GM21390 (cell line): ENCODE measurements around the gene MTMR10.

Experiments
- ATAC-seq: cut with Tn5 transposase; IDR thresholded peaks from one replicate; pipeline ENCODE4 v1.9.1; 2021; ENCODE audit not compliant: unreplicated experiment

MTMR10 gene

DNA sequence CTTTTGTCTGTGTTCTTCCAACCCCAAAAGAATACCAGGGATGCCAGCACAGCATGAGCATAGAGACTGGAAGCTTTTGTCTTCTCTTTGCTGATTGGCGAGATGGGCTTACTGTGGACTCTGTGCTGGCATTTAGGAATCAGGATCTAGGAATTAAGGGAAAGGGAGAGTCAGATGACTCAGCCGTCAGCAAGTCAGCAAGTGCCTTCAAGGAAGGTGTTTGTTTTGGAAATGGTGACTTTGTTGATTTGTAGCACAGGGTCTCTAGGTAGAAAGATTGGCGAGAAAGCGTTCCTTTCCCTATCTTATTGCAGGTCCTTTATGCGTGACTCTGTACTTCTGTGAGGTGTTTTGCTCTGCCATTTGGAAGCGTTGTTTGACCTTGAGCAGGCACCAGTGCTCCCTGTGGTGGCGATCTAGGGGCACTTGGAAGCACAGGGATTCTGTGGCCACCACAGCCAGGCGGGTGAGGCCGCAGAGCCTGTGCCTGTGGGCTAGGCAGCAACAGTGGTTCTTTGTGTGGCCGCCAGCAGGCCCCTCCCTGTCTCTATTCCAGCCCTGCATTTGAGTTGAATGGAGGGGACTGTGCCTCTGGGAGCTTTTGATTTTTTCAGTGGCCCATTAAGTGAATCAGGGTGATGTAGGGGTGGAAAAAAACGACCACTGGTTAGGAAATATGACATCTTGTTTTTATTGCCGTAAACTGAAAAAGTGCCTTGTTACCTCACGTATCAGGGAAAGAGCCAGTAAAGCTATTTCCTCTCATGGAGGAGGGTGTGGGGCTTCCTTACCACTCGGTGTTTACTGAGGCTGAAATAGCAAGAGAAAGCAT, 68.7 kb downstream of the MTMR10 start:
- no peak for ATAC-seq

DNA sequence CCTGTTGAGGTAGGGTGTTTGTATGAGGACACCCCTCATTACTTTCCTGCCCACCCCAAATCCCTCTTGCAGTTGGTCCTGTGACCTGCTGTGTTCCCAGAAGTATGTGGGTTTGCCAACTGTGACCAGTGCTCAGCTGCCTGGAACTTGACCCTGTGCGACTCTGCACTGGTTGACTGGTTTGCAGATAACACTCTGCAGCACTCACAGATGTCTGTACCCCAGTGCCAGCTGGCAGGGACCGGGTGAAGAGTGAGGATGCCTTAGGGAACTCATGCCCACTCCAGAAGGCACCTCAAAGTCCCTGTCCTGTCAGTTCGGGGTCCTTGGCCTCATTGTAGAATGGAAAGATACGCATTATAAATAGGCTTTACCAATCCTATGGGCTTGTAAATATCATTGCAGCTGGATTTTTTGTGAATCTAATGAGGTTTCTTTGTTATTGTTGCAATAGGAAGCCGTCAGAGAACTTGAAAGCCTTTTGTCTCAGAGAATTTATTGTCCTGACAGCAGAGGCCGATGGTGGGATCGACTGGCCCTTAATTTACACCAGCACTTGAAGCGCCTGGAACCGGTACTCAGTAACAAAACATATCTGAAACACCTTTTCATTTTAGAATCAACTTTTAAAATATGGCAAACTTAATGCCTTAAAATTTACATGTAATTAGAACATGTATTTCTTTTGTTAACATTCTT, 69.5 kb downstream of the MTMR10 start:
- ATAC-seq: no peak

DNA sequence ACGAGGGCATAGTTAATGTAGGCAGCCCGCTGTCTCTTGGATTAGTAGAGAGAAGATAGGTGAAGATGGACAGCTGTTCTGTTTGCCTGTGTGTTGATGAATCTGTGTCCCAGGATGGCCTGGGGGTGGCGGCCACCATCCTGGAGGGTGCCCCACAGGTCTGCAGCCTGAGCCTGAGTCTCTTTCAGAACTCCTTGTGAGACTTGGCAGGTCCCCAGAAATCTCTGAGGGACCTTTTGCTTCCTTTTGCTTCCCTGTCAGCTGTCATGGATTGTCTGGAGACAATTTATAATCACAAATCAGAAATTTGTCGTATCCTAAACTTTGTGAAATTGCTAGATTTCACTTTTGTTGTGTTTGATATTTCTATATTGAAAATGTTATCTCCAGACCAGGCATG, 70.3 kb downstream of the MTMR10 start:
- ATAC-seq: no peak

DNA sequence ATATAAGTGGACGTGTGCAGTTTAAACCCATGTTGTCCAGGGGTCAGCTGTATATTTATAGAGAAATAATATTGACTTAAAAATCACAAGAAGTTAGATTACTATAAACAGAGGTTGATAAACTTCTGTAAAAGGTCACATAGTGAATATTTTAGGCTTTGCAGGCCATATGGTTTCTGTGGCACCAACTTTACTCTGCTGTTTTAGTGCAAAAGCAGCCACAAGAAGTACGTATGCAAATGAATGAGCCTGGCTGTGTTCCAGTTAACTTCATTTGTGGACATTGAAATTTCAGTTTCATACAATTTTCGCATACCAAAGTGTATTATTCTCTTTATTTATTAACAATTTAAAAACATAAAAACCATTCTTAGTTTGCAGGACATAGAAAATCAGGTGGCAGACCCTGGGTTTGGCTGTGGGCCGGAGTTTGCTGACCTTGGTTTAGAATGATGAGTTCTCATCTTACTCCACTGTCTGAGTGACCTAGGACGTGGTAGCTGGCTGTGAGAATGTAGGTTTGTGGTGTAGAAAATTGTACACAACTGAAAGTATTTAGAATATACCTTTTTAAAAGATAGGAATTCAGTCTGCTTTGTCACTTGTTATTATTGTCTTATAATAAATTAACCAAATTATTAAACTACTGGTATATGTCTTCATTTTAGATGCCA, 71.4 kb downstream of the MTMR10 start:
- ATAC-seq: no peak

DNA sequence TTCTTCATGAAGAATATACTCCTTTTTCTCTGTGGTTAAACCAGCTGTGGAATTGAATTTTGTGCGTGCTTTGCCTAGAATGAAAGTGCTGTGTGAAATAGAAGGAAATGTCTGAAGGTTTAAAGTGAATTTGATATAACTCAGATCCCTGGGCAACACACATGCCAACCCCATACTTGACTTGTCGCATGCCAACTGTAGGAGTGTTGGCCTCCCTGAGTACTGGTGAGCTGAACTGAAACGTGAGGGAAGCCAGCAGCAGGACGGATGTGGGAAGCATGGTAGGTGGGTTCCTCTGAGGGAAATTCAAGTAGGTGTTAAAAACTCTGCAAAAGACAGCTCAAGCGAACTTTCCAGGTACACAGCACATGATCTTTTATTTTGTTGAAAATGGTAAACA, 73.1 kb downstream of the MTMR10 start:
- ATAC-seq: no peak

DNA sequence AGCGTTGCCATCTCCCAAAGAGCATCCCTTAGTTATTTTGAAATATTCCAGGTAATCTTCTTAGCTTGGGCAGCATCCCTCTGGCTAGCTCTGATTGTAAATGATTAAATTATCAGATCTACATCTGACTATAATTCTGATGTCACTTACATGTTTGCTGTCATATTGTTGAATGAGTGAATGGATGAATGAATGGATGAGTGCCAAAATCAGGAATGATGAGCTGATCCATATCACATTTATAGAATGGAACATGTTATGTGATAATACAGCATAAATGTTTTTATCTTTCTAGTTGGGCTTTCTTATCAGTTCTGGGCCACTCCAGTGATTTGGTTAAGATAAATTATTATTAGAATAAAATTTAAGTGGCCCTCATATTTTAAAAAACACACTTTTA, 73.8 kb downstream of the MTMR10 start:
- no peak for ATAC-seq

DNA sequence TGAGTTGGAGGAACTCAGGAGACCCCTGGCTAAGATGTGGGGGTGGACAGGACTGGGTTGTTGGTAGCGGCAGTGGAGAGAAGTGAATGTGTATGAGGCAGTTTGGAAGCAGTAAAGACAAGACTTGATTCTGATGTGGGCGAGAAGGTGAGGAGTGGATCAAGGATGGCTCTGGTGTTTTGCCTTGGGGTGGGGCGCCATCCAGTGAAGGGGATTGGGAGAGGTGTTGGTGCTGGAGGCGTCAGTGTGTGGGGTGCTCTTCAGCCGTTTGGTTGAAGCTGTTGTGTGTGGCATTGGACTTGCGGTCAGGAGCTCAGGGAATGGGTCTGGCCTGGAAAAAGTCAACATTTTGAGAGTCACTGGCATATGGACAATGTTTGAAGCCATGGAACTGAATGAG, 74.4 kb downstream of the MTMR10 start:
- ATAC-seq: no peak

DNA sequence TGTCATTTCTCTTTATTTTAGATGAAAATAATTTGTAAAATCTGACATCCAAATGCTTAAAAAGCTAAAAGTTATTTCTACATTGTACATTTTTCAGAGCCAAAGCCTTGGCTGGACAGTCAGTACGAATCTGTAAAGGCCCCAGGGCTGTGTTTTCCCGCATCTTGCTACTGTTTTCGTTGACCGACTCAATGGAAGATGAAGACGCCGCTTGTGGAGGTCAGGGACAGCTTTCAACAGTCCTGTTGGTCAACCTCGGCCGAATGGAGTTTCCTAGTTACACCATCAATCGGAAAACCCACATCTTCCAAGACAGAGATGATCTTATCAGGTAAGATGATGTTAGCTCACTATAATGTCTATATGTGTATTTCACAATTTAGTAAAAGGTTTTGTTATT, 77.7 kb downstream of the MTMR10 start:
- no peak for ATAC-seq

DNA sequence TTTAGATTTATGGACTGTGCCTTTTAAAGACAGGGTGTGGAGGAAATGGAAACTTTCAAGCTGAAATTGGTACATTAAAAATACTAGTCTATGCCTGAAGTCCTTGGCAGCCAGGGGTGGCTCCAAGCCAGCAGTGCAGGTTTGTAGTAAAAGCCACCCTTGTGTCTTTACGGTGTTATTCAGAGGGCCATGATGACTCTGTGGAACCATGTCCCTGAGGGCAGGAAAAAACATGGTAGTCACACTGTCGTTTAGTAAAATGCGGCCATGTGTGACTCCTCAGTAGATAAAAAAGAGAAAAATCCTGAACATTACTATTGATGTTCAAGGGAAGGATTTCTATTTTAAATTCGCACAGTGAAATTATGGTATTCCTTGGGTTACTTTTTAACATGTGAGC, 85.1 kb downstream of the MTMR10 start:
- no peak for ATAC-seq

DNA sequence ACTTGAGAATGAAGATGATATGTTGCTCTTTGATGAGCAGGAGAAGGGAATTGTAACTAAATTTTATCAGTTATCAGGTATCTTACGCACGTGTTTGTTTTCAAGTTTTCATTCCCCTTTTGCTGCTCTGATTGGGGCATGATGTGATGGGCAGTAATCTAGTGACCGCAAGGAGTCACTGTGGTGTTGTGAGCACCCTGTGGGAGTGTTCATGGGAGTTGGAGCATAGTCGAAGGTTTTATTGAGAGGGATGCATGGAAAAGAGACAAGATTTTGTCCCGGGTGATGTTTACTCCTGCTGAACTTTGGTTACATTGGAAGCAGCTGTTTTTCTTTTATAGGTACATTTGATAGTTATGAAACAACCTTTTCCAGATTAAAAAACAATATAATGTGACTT, 85.6 kb downstream of the MTMR10 start:
- no peak for ATAC-seq

DNA sequence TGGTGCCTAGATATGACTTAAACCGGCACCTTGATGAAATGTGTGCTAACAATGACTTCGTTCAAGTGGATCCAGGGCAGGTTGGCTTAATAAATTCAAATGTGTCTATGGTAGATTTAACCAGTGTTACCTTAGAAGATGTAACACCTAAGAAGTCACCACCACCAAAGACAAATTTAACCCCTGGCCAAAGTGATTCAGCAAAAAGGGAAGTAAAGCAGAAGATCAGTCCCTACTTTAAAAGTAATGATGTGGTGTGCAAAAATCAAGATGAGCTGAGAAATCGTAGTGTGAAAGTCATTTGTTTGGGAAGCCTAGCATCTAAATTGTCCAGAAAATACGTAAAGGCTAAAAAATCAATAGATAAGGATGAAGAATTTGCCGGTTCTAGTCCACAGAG, 86.6 kb downstream of the MTMR10 start:
- no peak for ATAC-seq

DNA sequence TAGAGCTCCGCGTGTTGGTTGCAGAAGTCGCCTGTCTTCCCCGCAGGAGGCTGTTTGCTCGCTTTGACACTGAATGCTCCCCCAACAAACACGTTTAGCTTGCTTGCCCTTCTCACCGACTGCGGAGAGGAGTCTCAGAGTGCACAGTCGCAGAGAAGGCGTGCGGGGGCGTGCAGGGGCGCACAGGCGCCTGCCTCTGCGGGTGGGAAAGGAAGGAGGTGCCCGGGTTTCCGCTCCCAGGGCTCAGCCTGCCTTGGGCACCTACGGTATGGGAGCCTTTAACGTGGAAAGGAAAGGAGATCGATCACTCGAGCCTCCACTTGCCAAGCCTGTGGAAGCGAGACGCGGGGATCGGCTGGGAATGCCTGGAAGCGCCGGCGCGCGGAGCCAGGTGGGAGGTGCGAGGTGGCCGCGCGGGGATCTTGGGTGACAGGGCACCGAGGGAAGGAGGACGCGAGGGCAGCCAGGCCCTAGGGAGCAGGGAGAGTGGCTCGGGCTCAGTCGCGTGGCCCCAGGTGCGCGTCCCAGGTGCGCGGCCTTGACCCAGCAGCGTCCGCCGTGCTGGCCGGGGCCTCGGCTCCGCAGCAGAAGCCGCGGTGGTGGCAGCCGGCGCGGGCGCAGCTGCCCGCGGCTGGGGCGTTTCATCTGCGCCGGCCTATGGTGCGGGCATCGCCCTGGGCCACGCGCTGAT, 87.8 kb downstream of the MTMR10 start, which contains the start of gene FAN1:
Gene FAN1, plus strand, starts transcription at position 419 of the 691 bp plus-strand sequence. CDS start 749 bp downstream, outside the sequence.
- ATAC-seq: peak; percentile 80

DNA sequence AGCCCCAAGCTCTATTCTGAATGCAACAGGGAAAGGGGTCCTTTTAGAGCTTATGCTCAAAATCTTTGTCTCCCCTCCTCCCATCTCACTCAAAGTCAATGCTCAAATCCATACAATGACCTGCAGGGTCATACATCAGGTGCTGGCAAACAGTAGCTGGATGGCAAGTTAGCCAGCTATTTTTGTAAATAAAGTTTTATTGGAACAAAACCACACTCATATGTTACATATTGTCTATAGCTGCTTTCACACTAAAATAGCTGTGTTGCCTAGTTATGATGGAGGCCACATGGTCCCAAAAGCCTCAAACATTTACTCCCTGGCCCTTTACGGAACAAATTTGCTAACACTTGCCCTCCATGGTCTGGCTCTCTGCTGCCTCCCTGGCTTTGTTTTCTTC, 89.5 kb downstream of the MTMR10 start:
- ATAC-seq: no peak

DNA sequence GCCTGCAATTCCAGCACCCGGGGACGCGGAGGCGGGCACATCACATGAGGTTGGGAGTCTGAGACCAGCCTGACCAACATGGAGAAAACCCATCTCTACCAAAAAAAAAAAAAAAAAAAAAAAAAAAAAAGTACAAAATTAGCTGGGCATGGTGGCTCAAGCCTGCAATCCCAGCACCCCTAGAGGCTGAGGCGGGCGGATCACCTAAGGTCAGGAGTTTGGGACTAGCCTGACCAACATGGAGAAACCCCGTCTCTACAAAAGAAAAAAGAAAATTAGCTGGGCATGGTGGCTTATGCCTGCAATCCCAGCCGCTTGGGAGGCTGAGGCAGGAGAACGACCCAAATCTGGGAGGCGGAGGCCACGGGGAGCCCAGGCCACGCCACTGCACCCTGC, 95.2 kb downstream of the MTMR10 start:
- ATAC-seq: no peak

DNA sequence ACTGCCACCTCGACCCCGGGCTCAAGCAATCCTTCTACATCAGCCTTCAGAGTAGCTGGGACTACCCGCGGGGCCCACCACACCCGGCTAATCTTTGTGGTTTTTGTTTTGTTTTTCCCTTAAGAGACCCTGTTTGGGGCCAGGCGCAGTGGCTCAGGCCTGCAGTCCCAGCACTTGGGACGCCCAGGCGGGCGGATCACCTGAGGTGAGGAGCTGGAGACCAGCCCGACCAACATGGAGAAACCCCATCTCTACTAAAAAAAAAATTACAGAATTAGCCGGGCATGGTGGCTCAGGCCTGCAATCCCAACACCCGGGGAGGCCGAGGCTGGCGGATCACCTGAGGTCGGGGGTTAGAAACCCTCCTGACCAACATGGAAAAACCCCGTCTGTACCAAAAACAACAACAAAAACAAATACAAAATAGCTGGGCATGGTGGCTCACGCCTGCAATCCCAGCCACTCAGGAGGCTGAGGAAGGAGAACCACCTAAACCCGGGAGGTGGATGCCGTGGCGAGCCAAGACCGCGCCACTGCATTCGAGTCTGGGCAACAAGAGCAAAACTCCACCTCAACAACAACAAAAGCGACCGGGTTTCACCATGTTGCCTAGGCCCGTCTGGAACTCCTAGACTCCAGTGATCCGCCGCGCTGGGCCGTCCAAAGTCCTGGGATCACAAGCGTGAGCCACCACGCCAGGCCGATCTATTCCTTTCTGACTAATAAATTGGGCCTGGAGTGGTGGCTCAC, 95.8 kb downstream of the MTMR10 start:
- no peak for ATAC-seq

DNA sequence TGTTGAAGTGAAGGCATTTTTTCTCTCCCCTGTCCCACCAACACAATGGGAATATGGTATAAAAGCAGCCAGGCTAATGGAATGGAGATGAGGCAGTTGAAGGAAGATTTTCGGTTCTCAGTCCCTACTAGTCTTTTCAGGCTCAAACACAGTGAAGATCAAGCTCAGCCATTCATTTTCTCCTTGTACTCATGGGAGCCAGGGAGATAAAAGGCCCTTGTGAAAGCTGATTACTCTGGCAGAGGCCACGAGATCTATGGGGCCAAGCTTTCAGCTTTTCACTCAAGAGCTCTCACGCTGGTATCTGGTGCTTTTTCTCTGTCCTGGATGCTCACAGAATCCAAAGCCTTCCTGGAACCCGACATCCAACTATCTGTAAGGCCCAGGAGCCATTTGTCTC, 102.2 kb downstream of the MTMR10 start:
- ATAC-seq: no peak
